Upper lobe of left lung (tissue), 6 donors: ENCODE measurements around the gene RBM23. TPM values are rescaled to one million over a fixed set of nuclear protein-coding genes. Genes with fewer than 3 reads are reported as not detected.
A peak's percentile ranks its signal among the peaks of the same experiment; 100 is the strongest.

Experiments used
- ATAC-seq, 2 donors: fragments of 200-7000 bp; cut with Tn5 transposase; one replicate each; pipeline ENCODE4 v1.9.1; 2022; ENCODE audit warnings: mild to moderate bottlenecking in 2 of 2, moderate library complexity in 2 of 2; ENCODE audit not compliant: low FRiP score in 2 of 2
- DNase-seq, 2 donors: peaks; one replicate each; pipeline ENCODE4 v3.0.0-alpha.2; 2019 to 2020
- H3K27ac ChIP-seq, 4 donors: fragments of 200-600 bp; sonication (generic); one replicate each; pipeline ENCODE4 v1.5.1; 2016 to 2019
- H3K27me3 ChIP-seq, 4 donors: fragments of 200-600 bp; sonication (generic); one replicate each; pipeline ENCODE4 v1.5.1; 2017 to 2019
- H3K36me3 ChIP-seq, 4 donors: fragments of 200-600 bp; sonication (generic); one replicate each; pipeline ENCODE4 v1.5.1; 2016 to 2019
- H3K4me1 ChIP-seq, 4 donors: fragments of 200-600 bp; sonication (generic); one replicate each; pipeline ENCODE4 v1.5.1; 2018 to 2019
- H3K4me3 ChIP-seq, 4 donors: fragments of 200-600 bp; sonication (generic); one replicate each; pipeline ENCODE4 v1.5.1; 2017 to 2019; ENCODE audit warnings: mild to moderate bottlenecking in 2 of 4, moderate library complexity in 1 of 4
- H3K9me3 ChIP-seq, 4 donors: fragments of 200-600 bp; sonication (generic); one replicate each; pipeline ENCODE4 v1.5.1; 2018 to 2019
- CTCF ChIP-seq, 6 experiments: fragments of 450-650 bp in 4 of 6; fragments of 200-600 bp in 2 of 6; sonication (generic) in 2 of 6; IDR thresholded peaks; one replicate each; pipeline ENCODE4 v1.5.1; 2016 to 2019; ENCODE audit warnings: antibody characterized with exemption in 6 of 6
- EP300 ChIP-seq, 4 donors: sonication (generic); formaldehyde crosslinking; IDR thresholded peaks; one replicate each; pipeline ENCODE4 v1.5.1; 2017; ENCODE audit warnings: antibody characterized with exemption in 4 of 4, control low read depth in 2 of 4
- POLR2A ChIP-seq, 4 donors: fragments of 450-650 bp; IDR thresholded peaks; one replicate each; pipeline ENCODE4 v1.5.1; 2016 to 2017; ENCODE audit warnings: antibody characterized with exemption in 4 of 4, mild to moderate bottlenecking in 2 of 4
- POLR2AphosphoS5 ChIP-seq, 2 donors: sonication (generic); formaldehyde crosslinking; IDR thresholded peaks; one replicate each; pipeline ENCODE4 v1.5.1; 2017; ENCODE audit warnings: antibody characterized with exemption in 2 of 2
- WGBS, 2 donors: methylation state at CpG; one replicate each; pipeline ENCODE4 v1.1.5; 2017 to 2018; 5-methylcytosine and 5-hydroxymethylcytosine counted together
- total RNA-seq, 6 donors: library from RNA; depleted of rRNA in 4 of 6; stranded (reverse); fragments of >200 nt in 4 of 6; gene quantifications; one replicate each; pipeline versions ENCODE4 v1.1.0 to v1.2.1, GENCODE V29; 2016 to 2021
- donor health status: DM: no; HTN: no; CAD: no; lungs with moderate emphysema.
- donor health status: DM: no; HTN: yes; CAD: no; lungs with severe emphysema.

Gene RBM23
- total RNA-seq, 6 donors from 2014 or later, result 63.3 to 96.8 (median 91.9) TPM

- H3K9me3 ChIP-seq, result no peaks in the 10 kb centered on the region
- no peaks in the 10 kb centered on the region for H3K27me3 ChIP-seq
- no peak for DNase-seq
- TF ChIP-seq CTCF (IDR thresholded peaks at IDR 0.05), result no peak
- TF ChIP-seq POLR2A (IDR thresholded peaks at IDR 0.05), result no peak
- TF ChIP-seq POLR2AphosphoS5 (IDR thresholded peaks at IDR 0.05), result no peak
- no peak for TF ChIP-seq EP300 (IDR thresholded peaks at IDR 0.05)
- peaks cover 10 to 30% (median 21%) of the 10 kb centered on the region in 4 donors for H3K36me3 ChIP-seq
- H3K4me3 ChIP-seq, result peak overlapping the region; percentile 55 to 95 (median 84)
- peak overlapping the region; percentile 84 to 94 (median 89) for H3K27ac ChIP-seq
- whole genome bisulfite sequencing, 2 donors, result 10 to 11% methylated on average over 12 of the region's 12 CpGs
- no peak for ATAC-seq
- peaks cover 10 to 31% (median 18%) of the 10 kb centered on the region in 4 donors for H3K4me1 ChIP-seq
Measured at GRCh38 chr14:22928237-22929103, 9.5 kb upstream of the RBM23 start.

- no peak for TF ChIP-seq POLR2A (IDR thresholded peaks at IDR 0.05)
- TF ChIP-seq CTCF (IDR thresholded peaks at IDR 0.05), result no peak
- 82 to 92% methylated on average over 4 of the region's 4 CpGs for WGBS, 2 donors
- ATAC-seq (no peak), DNase-seq (no peak)
- H3K36me3 ChIP-seq, result peaks cover 12 to 51% (median 38%) of the 10 kb centered on the region in 4 donors
- H3K9me3 ChIP-seq, result no peaks in the 10 kb centered on the region
- H3K27me3 ChIP-seq, result no peaks in the 10 kb centered on the region
- peaks cover 10 to 31% (median 18%) of the 10 kb centered on the region in 4 donors for H3K4me1 ChIP-seq
- no peak overlapping the region for H3K27ac ChIP-seq
- no peak overlapping the region for H3K4me3 ChIP-seq
Measured at GRCh38 chr14:22926316-22926715, 7.4 kb upstream of the RBM23 start.

- Histone ChIP-seq H3K4me3 (no peak overlapping the region), H3K27me3 (no peaks in the 10 kb centered on the region), H3K4me1 (peaks cover 10 to 27% (median 18%) of the 10 kb centered on the region in 4 donors), H3K9me3 (no peaks in the 10 kb centered on the region), H3K27ac (no peak overlapping the region), H3K36me3 (peaks cover 13 to 59% (median 41%) of the 10 kb centered on the region in 4 donors)
- no peak for DNase-seq
- TF ChIP-seq EP300 (IDR thresholded peaks at IDR 0.05), result no peak
- no peak for TF ChIP-seq POLR2AphosphoS5 (IDR thresholded peaks at IDR 0.05)
- ATAC-seq, result no peak
- WGBS, 2 donors, result 93 to 95% methylated on average over 6 to 8 of the region's 8 CpGs
Measured at GRCh38 chr14:22925513-22925912, 6.6 kb upstream of the RBM23 start.

- ATAC-seq (no peak), DNase-seq (no peak)
- TF ChIP-seq EP300 (IDR thresholded peaks at IDR 0.05) (no peak), POLR2A (IDR thresholded peaks at IDR 0.05) (no peak), CTCF (IDR thresholded peaks at IDR 0.05) (no peak), POLR2AphosphoS5 (IDR thresholded peaks at IDR 0.05) (no peak)
- Histone ChIP-seq H3K4me1 (peaks cover 12 to 22% (median 16%) of the 10 kb centered on the region in 4 donors), H3K27me3 (no peaks in the 10 kb centered on the region), H3K27ac (no peak overlapping the region), H3K4me3 (no peak overlapping the region), H3K9me3 (no peaks in the 10 kb centered on the region), H3K36me3 (peaks cover 13 to 64% (median 42%) of the 10 kb centered on the region in 4 donors)
- WGBS, 2 donors, result 95 to 98% methylated on average over 5 of the region's 5 CpGs
Measured at GRCh38 chr14:22923746-22924145, 4.8 kb upstream of the RBM23 start.

- H3K9me3 ChIP-seq, result no peaks in the 10 kb centered on the region
- WGBS, 2 donors, result 88 to 97% methylated on average over 2 of the region's 2 CpGs
- H3K36me3 ChIP-seq, result peaks cover 13 to 64% (median 42%) of the 10 kb centered on the region in 4 donors
- TF ChIP-seq POLR2AphosphoS5 (IDR thresholded peaks at IDR 0.05) (no peak), EP300 (IDR thresholded peaks at IDR 0.05) (no peak), CTCF (IDR thresholded peaks at IDR 0.05) (no peak), POLR2A (IDR thresholded peaks at IDR 0.05) (no peak)
- H3K4me3 ChIP-seq, result no peak overlapping the region
- DNase-seq (no peak), ATAC-seq (no peak)
- H3K27ac ChIP-seq, result no peak overlapping the region
- peaks cover 8 to 16% (median 13%) of the 10 kb centered on the region in 4 donors for H3K4me1 ChIP-seq
- no peaks in the 10 kb centered on the region for H3K27me3 ChIP-seq
Measured at GRCh38 chr14:22922294-22922693, 3.3 kb upstream of the RBM23 start.
